Activated CD4-positive, alpha-beta memory T cell treated with anti-CD3 and anti-CD28 coated beads, Interleukin-2, amount 10 ng/mL, durations not matched to agents 7 days and 5 days (primary cell): Measurements from ENCODE around the gene COA6. TPM values are rescaled to one million over a fixed set of nuclear protein-coding genes. Genes with fewer than 3 reads are reported as not detected.
"Not testable (repeated sequence)": the region's sequence is repeated elsewhere in the genome, so short reads cannot be mapped to it uniquely, and the experiment has no call there.

Experiments used
- CTCF ChIA-PET: fragments of 350-600 bp; sonication (Branson Sonifier 250); formaldehyde crosslinking; loops from one replicate; lab custom pipeline; 2021; ENCODE audit warnings: antibody characterized with exemption, inconsistent platforms; lab: Charles Lee
- POLR2A ChIA-PET: fragments of 350-600 bp; sonication (Branson Sonifier 250); formaldehyde crosslinking; loops from one replicate; lab custom pipeline; 2021; ENCODE audit warnings: antibody characterized with exemption; lab: Charles Lee
- DNase-seq: peaks from one replicate; pipeline ENCODE4 v3.0.0-alpha.2; 2020
- H3K27ac Mint-ChIP-seq: one replicate; pipeline ENCODE4 v1.8.0; 2021; ENCODE audit warnings: mild to moderate bottlenecking, mixed read lengths
- H3K27me3 Mint-ChIP-seq: one replicate; pipeline ENCODE4 v1.8.0; 2021; ENCODE audit warnings: mixed read lengths
- H3K36me3 Mint-ChIP-seq: one replicate; pipeline ENCODE4 v1.8.0; 2021; ENCODE audit warnings: low read depth, mixed read lengths
- H3K4me1 Mint-ChIP-seq: one replicate; pipeline ENCODE4 v1.8.0; 2021; ENCODE audit warnings: mixed read lengths
- H3K4me3 Mint-ChIP-seq: one replicate; pipeline ENCODE4 v1.8.0; 2021; ENCODE audit warnings: mild to moderate bottlenecking, mixed read lengths
- H3K9me3 Mint-ChIP-seq: one replicate; pipeline ENCODE4 v1.8.0; 2021; ENCODE audit warnings: mixed read lengths
- total RNA-seq, 2 experiments: library from RNA; stranded (reverse); gene quantifications; one replicate each; pipeline ENCODE4 v1.2.3, GENCODE V29; 2021

The COA6 gene
- total RNA-seq, 2 experiments from 2014 or later, result 39.7 to 44.7 TPM

DNA sequence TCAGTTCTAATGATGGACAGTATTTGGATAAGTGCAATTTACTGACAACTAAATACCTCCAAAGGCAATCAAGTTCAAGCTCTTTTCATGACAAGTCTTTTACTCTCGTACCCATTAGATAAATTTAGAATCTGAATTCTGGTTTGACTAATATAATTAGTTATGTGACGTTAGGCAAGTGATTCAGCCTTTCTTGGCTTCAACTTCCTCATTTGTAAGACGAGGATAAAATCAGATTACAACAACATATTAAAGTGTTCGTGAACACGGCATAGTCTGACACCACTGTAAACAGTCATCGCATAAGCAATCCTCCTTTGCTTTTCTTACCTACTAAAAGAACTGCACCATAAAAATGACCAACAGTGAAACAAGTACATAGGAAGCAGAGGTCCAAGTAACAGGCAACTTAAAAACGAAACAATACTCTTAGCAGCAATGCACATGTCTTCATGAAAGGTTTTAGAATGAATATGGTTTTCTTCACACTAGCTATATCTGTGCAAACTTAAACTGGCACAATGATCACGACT is 25.7 kb downstream of the COA6 start:
- peaks cover 51% of the 10 kb centered on the region for H3K4me1 Mint-ChIP-seq
- DNase-seq, result no peak

DNA sequence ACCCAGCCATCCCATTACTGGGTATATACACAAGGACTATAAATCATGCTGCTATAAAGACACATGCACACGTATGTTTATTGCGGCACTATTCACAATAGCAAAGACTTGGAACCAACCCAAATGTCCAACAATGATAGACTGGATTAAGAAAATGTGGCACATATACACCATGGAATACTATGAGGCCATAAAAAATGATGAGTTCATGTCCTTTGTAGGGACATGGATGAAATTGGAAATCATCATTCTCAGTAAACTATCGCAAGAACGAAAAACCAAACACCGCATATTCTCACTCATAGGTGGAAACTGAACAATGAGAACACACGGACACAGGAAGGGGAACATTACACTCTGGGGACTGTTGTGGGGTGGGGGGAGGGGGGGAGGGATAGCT is 26.3 kb downstream of the COA6 start:
- H3K4me3 Mint-ChIP-seq, result peak overlapping the region; percentile 72
- POLR2A ChIA-PET, result interaction anchor here (1.4 to 2.6 kb wide), 3 partner anchors 9 to 79 kb away, joined by 6 to 24 read pairs (median 10); partner anchors contain the start of genes COA6 and TARBP1
- peaks cover 48% of the 10 kb centered on the region for H3K4me1 Mint-ChIP-seq
- not testable (repeated sequence) for H3K27me3 Mint-ChIP-seq, DNase-seq, H3K9me3 Mint-ChIP-seq
- peaks cover 28% of the 10 kb centered on the region for H3K36me3 Mint-ChIP-seq
- peak overlapping the region; percentile 83 for H3K27ac Mint-ChIP-seq
- CTCF ChIA-PET, result interaction anchor here (0.8 to 1.1 kb wide), 2 partner anchors 9 to 26 kb away, joined by 3 to 8 read pairs; partner anchors contain the start of gene COA6

More for the DNA sequence above, 25.7 kb downstream of the COA6 start:
- peak overlapping the region; percentile 83 for H3K27ac Mint-ChIP-seq
- H3K36me3 Mint-ChIP-seq, result peaks cover 31% of the 10 kb centered on the region
- H3K9me3 Mint-ChIP-seq, result no peaks in the 10 kb centered on the region
- ChIA-PET CTCF (interaction anchor here (0.7 to 1.1 kb wide), 3 partner anchors 10 to 186 kb away, joined by 3 to 8 read pairs (median 3); partner anchors contain the start of gene COA6), POLR2A (interaction anchor here (1.4 to 2.6 kb wide), 4 partner anchors 10 to 101 kb away, joined by 4 to 24 read pairs (median 8); partner anchors contain the start of genes COA6 and TARBP1)
- H3K27me3 Mint-ChIP-seq, result no peaks in the 10 kb centered on the region
- peak overlapping the region; percentile 72 for H3K4me3 Mint-ChIP-seq

DNA sequence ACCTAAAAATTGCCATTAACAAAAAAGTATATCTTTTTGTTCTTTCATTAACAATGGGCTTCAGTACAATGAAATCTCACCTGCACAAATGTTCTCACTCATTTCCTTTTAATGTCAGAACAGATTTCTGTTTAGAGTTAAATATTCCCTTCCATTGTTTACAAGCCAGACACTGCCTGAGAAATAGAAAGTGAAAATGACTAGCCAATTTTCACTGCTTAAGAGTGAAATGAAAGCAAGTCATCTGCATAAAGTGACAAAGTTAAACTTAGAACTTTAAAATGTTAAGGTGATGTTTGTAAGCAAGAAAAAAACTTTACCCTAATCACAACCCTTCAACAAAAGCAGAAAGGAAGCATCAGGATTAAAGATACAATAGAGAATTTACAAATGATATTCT is 27.5 kb downstream of the COA6 start:
- DNase-seq, result no peak
- Mint-ChIP-seq H3K4me1 (peaks cover 48% of the 10 kb centered on the region), H3K9me3 (no peaks in the 10 kb centered on the region), H3K36me3 (peaks cover 22% of the 10 kb centered on the region), H3K27me3 (no peaks in the 10 kb centered on the region), H3K27ac (peak overlapping the region; percentile 76), H3K4me3 (peak overlapping the region; percentile 61)
- ChIA-PET CTCF (no interaction called here), POLR2A (interaction anchor here (1.0 kb wide), 1 partner anchor 27 kb away, joined by 3 read pairs; the partner anchor contains the start of gene COA6)

DNA sequence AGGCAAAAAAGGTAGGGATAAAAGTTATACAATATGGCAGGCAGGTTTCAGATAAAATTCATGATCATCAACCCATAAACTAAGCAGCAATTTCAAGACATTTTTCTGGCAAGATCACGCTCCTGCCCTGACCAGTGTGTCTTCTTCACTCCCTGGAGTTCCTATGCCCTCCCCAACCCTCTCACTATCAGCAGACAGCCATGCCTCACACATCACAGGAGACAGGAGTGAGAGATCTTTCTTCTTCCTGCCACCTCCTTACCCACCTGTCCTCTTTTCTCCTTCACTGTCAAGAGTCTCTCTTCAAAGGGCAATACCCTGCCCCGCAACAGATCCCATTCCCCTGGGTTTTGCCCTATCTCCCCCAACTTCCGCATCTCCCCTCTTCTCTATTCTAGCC is 28.4 kb downstream of the COA6 start:
- POLR2A ChIA-PET, result interaction anchor here (1.2 kb wide), 1 partner anchor 28 kb away, joined by 6 read pairs; the partner anchor contains the start of gene COA6
- Mint-ChIP-seq H3K36me3 (peaks cover 18% of the 10 kb centered on the region), H3K27ac (peak overlapping the region; percentile 76), H3K4me1 (peaks cover 49% of the 10 kb centered on the region), H3K4me3 (peak overlapping the region; percentile 41), H3K27me3 (no peaks in the 10 kb centered on the region), H3K9me3 (no peaks in the 10 kb centered on the region)
- CTCF ChIA-PET, result interaction anchor here (0.8 kb wide), 1 partner anchor 8 kb away, joined by 3 read pairs; no protein-coding TSS in a partner anchor
- no peak for DNase-seq

DNA sequence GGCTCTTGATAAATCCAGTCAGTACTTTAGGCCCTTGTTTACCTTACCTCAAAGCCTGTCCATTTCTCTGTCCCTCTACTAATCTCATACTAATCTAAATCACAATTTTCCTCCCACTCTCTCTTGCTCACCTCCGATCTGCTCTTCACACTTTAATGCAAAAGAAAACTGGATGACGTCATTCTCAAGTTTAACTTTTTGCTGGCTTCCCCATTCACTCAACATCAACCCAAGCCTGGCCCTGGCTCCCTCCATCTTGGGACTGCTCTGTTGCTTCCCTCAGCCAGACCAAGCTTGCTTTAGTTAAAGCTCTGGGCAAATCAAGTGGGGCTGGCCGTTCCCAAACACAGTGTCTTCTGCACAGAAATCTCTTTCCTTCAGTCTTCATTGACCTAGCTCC is 29.7 kb downstream of the COA6 start:
- POLR2A ChIA-PET, result no interaction called here
- Mint-ChIP-seq H3K27me3 (no peaks in the 10 kb centered on the region), H3K4me3 (no peak overlapping the region), H3K9me3 (no peaks in the 10 kb centered on the region), H3K36me3 (peaks cover 18% of the 10 kb centered on the region), H3K4me1 (peaks cover 49% of the 10 kb centered on the region), H3K27ac (no peak overlapping the region)
- CTCF ChIA-PET, result interaction anchor here (1.1 kb wide), 1 partner anchor 30 kb away, joined by 3 read pairs; the partner anchor contains the start of gene COA6
- no peak for DNase-seq

DNA sequence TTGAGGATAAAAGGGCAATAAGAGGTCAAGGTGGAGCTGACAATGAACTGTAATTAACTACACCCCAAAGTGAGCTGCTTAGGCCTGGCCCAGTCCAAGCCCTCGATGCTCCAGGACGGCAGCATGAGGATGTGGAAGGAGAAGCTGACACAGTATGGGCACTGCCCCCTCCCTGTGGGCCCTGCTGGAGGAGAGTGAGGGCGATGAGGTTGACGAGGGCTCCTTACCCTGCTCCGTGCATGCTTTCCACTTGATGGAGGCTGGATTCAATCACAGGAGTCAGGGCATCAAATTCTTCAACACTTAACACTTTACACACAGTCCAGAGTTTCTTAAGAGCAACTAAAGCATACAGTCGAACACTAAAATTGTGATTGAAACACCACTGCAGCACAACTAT is 32.4 kb downstream of the COA6 start:
- Mint-ChIP-seq H3K4me1 (peaks cover 44% of the 10 kb centered on the region), H3K27me3 (no peaks in the 10 kb centered on the region), H3K36me3 (peaks cover 16% of the 10 kb centered on the region), H3K9me3 (no peaks in the 10 kb centered on the region), H3K27ac (no peak overlapping the region), H3K4me3 (no peak overlapping the region)
- POLR2A ChIA-PET, result interaction anchor here (1.5 kb wide), 1 partner anchor 32 kb away, joined by 9 read pairs; the partner anchor contains the start of gene COA6
- no peak for DNase-seq
- CTCF ChIA-PET, result no interaction called here

DNA sequence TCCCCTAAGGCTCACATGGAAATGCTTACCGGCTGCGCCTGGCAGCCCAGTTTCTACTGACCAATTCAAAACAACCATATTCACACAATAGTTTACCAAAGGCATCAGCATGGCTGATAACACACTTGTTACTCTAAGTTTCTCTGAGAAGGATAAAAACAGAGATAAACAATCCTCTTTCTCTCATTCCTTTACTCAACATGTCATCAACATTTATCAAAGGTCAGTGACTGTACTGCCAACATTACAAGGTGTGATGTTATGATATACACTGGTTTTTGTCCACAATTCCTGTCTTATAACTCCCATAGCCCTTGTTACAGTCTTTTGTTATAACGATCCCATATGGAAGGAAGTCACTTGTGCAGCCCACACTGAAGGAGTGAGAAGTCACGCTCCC is 33.6 kb downstream of the COA6 start:
- Mint-ChIP-seq H3K4me3 (no peak overlapping the region), H3K9me3 (no peaks in the 10 kb centered on the region), H3K27ac (no peak overlapping the region), H3K4me1 (peaks cover 32% of the 10 kb centered on the region), H3K27me3 (no peaks in the 10 kb centered on the region), H3K36me3 (peaks cover 12% of the 10 kb centered on the region)
- no peak for DNase-seq
- ChIA-PET CTCF (interaction anchor here (0.7 kb wide), 1 partner anchor 82 kb away, joined by 3 read pairs; no protein-coding TSS in a partner anchor), POLR2A (interaction anchor here (1.5 kb wide), 1 partner anchor 33 kb away, joined by 9 read pairs; the partner anchor contains the start of gene COA6)

DNA sequence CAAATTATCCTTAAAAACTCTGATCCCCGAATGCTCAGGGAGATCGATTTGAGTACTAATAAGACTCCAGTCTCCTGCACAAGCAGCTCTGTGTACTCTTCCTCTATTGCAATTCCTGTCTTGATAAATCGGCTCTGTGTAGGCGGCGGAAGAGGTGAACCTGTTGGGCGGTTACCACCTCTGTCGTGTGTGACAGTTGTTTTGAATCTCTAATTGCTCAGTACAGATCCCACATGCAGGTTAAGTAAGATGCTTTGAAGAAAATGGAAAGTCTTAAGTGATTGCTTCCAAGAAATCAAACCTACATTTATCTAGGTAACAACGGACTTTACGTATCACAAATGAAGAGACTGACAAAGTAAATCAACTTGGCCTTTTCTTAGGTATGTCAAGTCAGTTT is 35.5 kb downstream of the COA6 start:
- ChIA-PET POLR2A (interaction anchor here (0.7 to 2.5 kb wide), 7 partner anchors 10 to 1096 kb away, joined by 3 to 28 read pairs (median 4); partner anchors contain the start of genes COA6 and TARBP1), CTCF (interaction anchor here (0.9 to 2.4 kb wide), 12 partner anchors 9 to 99 kb away, joined by 3 to 8 read pairs (median 4); partner anchors contain the start of gene COA6)
- no peaks in the 10 kb centered on the region for H3K27me3 Mint-ChIP-seq
- H3K4me3 Mint-ChIP-seq, result peak overlapping the region; percentile 31
- peak; percentile 64 for DNase-seq
- H3K27ac Mint-ChIP-seq, result peak overlapping the region; percentile 84
- H3K9me3 Mint-ChIP-seq, result no peaks in the 10 kb centered on the region
- peaks cover 15% of the 10 kb centered on the region for H3K36me3 Mint-ChIP-seq
- H3K4me1 Mint-ChIP-seq, result peaks cover 22% of the 10 kb centered on the region

DNA sequence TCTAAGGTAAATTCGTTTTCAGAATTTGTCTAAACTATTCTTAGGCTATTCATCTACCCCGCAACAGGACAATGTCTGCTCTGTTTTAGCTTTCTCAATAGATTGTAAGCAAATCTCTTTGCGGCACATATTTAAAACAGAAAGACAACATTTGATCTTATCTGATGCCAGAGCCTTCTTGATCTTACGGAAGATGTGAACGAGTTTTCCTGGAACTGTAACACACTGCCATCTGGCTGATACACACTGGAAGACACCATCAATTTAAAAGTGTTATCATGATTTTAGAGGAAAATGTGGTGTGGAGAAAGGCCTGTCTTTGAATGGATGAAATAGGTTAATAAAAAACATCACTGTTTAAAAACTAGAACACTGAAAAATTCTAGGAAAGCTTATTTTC is 36.1 kb downstream of the COA6 start:
- Mint-ChIP-seq H3K36me3 (peaks cover 16% of the 10 kb centered on the region), H3K9me3 (no peaks in the 10 kb centered on the region), H3K27ac (peak overlapping the region; percentile 84), H3K4me3 (peak overlapping the region; percentile 60), H3K4me1 (peaks cover 22% of the 10 kb centered on the region), H3K27me3 (no peaks in the 10 kb centered on the region)
- DNase-seq, result peak; percentile 28
- POLR2A ChIA-PET, result interaction anchor here (1.1 to 2.5 kb wide), 6 partner anchors 11 to 82 kb away, joined by 3 to 28 read pairs (median 4); partner anchors contain the start of genes COA6 and TARBP1
- CTCF ChIA-PET, result interaction anchor here (0.8 to 2.4 kb wide), 11 partner anchors 10 to 99 kb away, joined by 3 to 8 read pairs (median 4); no protein-coding TSS in a partner anchor

DNA sequence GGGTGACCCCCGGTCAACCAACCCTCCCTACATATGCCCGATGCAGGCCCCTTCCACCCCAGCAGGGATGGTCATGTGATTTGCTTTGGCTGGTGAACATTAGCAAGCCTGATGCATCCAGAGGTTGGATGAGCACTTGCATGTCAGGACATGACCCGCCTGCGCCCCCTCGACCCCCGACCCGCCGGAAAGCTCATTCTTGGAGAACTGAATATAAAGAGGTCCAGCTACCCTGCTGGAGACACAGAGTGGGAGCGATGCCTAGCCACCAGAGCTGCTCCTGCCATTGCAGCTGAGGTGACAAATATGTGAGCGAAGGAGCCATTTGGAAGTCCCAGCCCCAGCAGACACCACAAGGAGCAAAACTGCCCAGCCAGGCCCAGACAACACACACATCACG is 39.6 kb downstream of the COA6 start:
- peaks cover 16% of the 10 kb centered on the region for H3K4me1 Mint-ChIP-seq
- H3K9me3 Mint-ChIP-seq, result no peaks in the 10 kb centered on the region
- DNase-seq, result no peak
- H3K27ac Mint-ChIP-seq, result no peak overlapping the region
- ChIA-PET POLR2A (interaction anchor here (1.0 kb wide), 1 partner anchor 39 kb away, joined by 3 read pairs; no protein-coding TSS in a partner anchor), CTCF (no interaction called here)
- H3K4me3 Mint-ChIP-seq, result no peak overlapping the region
- peaks cover 24% of the 10 kb centered on the region for H3K36me3 Mint-ChIP-seq
- H3K27me3 Mint-ChIP-seq, result no peaks in the 10 kb centered on the region

DNA sequence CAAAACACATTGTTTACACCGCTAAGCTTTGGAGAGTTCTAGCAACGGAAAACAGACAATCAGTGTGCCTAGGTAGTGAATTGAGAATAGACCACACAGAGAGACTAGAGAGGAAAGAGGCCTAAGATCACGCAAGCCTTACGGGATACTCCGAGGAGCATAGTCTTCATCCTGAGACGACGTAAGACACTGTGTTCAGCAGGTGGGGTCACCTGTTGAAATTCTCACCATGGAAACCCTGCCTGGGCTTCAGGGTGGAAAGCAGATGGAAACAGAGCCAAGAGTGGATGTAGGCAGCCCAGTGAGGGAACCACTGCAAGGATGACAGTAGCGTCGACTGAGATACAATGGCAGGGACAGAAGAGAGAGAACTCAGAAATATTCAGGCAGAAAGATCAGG is 40.2 kb downstream of the COA6 start:
- POLR2A ChIA-PET, result interaction anchor here (1.0 kb wide), 1 partner anchor 40 kb away, joined by 3 read pairs; no protein-coding TSS in a partner anchor

DNA sequence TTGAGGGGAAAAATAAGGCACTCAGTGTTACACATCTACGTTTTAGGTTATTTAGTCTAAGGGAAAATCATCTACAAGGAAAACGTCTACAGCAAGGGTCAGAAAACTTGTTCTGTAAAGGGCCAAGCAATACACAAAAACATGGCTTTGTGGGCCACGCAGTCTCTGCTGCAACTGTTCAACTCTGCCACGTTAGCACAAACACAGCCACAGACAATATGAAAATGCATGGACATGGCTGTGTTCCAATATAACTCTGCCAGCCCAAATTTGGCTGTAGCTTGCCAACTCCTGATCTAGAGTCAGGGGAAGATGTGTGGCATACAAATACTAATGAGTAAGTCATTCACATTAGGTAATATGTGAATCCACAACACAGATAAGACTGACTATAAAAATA is 40.7 kb downstream of the COA6 start:
- CTCF ChIA-PET, result no interaction called here
- POLR2A ChIA-PET, result no interaction called here
- no peaks in the 10 kb centered on the region for H3K27me3 Mint-ChIP-seq
- H3K4me1 Mint-ChIP-seq, result peaks cover 8% of the 10 kb centered on the region
- no peak overlapping the region for H3K27ac Mint-ChIP-seq
- DNase-seq, result no peak
- H3K36me3 Mint-ChIP-seq, result peaks cover 24% of the 10 kb centered on the region
- no peak overlapping the region for H3K4me3 Mint-ChIP-seq
- no peaks in the 10 kb centered on the region for H3K9me3 Mint-ChIP-seq

More for the DNA sequence above, 40.2 kb downstream of the COA6 start:
- Mint-ChIP-seq H3K4me3 (no peak overlapping the region), H3K36me3 (peaks cover 24% of the 10 kb centered on the region), H3K9me3 (no peaks in the 10 kb centered on the region), H3K4me1 (peaks cover 12% of the 10 kb centered on the region), H3K27ac (no peak overlapping the region), H3K27me3 (no peaks in the 10 kb centered on the region)
- DNase-seq, result no peak
- CTCF ChIA-PET, result no interaction called here
